A673 (cell line): Measurements from ENCODE around the gene SAPCD1.

Experiments used
- EZH2 ChIP-seq: fragments of 200-600 bp; sonication (generic); IDR thresholded peaks from 2 replicates; pipeline ENCODE4 v1.6.1; 2017; ENCODE audit warnings: borderline replicate concordance, low read depth, mild to moderate bottlenecking, mixed read lengths, antibody characterized with exemption, low read length; ENCODE audit not compliant: poor library complexity, severe bottlenecking
- TF ChIP-seq, protein P1 (sequence below): fragments of 300-800, 200-600 bp; sonication (generic); conservative IDR thresholded peaks from 2 replicates; pipeline ENCODE4 v1.5.1; 2017; ENCODE audit warnings: low read depth, mild to moderate bottlenecking, antibody characterized with exemption, low read length, moderate library complexity, mixed read lengths

- TF ChIP-seq, protein P1, sequence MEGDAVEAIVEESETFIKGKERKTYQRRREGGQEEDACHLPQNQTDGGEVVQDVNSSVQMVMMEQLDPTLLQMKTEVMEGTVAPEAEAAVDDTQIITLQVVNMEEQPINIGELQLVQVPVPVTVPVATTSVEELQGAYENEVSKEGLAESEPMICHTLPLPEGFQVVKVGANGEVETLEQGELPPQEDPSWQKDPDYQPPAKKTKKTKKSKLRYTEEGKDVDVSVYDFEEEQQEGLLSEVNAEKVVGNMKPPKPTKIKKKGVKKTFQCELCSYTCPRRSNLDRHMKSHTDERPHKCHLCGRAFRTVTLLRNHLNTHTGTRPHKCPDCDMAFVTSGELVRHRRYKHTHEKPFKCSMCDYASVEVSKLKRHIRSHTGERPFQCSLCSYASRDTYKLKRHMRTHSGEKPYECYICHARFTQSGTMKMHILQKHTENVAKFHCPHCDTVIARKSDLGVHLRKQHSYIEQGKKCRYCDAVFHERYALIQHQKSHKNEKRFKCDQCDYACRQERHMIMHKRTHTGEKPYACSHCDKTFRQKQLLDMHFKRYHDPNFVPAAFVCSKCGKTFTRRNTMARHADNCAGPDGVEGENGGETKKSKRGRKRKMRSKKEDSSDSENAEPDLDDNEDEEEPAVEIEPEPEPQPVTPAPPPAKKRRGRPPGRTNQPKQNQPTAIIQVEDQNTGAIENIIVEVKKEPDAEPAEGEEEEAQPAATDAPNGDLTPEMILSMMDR, result no peak
- TF ChIP-seq EZH2, result no peak
Observed at GRCh38 chr6:31713991-31714684, 48.3 kb upstream of the SAPCD1 start.
